Measurements from ENCODE around the gene NAALADL2. TPM values are rescaled to one million over a fixed set of nuclear protein-coding genes. Genes with fewer than 3 reads are reported as not detected.
"Not testable (repeated sequence)": the region's sequence is repeated elsewhere in the genome, so short reads cannot be mapped to it uniquely, and the experiment has no call there.

NAALADL2 gene
- total RNA-seq, 6 donors from 2014 or later = 4.4 to 12.6 (median 6.3) TPM

DNA sequence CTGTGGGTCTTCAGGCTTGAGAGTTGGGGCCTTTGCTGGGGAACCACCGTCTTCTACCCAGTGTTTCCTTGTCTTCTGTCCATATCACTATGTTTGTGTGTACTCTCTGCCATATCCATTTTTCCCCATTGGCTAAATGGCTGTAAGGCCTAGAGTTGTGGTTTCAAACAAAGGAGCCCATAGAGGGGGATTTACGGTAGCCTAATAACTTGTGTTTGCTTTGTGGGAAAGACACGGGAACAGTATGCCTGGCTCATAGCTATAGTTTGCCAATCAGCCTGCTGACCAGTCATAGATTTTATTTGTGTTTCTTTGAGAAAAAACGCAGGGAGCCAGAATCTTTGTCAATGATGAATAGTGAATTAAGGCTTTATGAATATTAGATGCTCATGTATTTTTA lies 554.8 kb downstream of the NAALADL2 start:
- H3K36me3 ChIP-seq = no peaks in the 10 kb centered on the region
- no peaks in the 10 kb centered on the region for H3K9me3 ChIP-seq
- no peak for ATAC-seq (ENCODE audit: low FRiP score in 2 of 2)
- H3K4me1 ChIP-seq = no peaks in the 10 kb centered on the region
- H3K4me3 ChIP-seq = no peak overlapping the region
- TF ChIP-seq, protein P1, sequence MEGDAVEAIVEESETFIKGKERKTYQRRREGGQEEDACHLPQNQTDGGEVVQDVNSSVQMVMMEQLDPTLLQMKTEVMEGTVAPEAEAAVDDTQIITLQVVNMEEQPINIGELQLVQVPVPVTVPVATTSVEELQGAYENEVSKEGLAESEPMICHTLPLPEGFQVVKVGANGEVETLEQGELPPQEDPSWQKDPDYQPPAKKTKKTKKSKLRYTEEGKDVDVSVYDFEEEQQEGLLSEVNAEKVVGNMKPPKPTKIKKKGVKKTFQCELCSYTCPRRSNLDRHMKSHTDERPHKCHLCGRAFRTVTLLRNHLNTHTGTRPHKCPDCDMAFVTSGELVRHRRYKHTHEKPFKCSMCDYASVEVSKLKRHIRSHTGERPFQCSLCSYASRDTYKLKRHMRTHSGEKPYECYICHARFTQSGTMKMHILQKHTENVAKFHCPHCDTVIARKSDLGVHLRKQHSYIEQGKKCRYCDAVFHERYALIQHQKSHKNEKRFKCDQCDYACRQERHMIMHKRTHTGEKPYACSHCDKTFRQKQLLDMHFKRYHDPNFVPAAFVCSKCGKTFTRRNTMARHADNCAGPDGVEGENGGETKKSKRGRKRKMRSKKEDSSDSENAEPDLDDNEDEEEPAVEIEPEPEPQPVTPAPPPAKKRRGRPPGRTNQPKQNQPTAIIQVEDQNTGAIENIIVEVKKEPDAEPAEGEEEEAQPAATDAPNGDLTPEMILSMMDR (IDR thresholded peaks at IDR 0.05) = no peak
- no peak for TF ChIP-seq EP300 (IDR thresholded peaks at IDR 0.05)
- no peak for TF ChIP-seq POLR2AphosphoS5 (IDR thresholded peaks at IDR 0.05)
- no peak for TF ChIP-seq POLR2A (IDR thresholded peaks at IDR 0.05)
- H3K27ac ChIP-seq = no peak overlapping the region
- no peaks in the 10 kb centered on the region for H3K27me3 ChIP-seq
- WGBS, 2 donors = 92 to 93% methylated on average over 4 of the region's 4 CpGs
- no peak for DNase-seq

DNA sequence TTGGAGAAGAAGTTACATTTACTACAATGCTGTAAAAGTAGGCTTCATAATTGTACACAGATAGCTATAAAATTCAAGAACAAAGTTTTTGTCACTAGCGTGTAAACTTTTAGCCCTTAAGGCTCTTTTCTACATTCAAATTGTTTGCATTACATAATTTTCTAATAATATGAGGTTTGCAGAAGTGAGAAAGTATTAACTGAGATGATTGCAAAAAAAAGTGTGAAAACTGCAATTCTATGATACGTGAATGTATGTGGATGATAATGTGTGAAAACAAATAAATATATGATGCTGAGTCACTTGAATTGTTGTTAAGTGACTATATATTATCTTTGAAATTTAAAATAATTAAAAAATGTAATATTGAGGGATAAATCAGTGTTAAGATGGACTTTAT lies 557.5 kb downstream of the NAALADL2 start:
- Histone ChIP-seq H3K27ac (no peak overlapping the region), H3K9me3 (no peaks in the 10 kb centered on the region), H3K36me3 (no peaks in the 10 kb centered on the region), H3K27me3 (no peaks in the 10 kb centered on the region), H3K4me3 (no peak overlapping the region), H3K4me1 (no peaks in the 10 kb centered on the region)
- DNase-seq = no peak
- ATAC-seq (ENCODE audit: low FRiP score in 2 of 2) = no peak
- TF ChIP-seq POLR2A (IDR thresholded peaks at IDR 0.05) (no peak), POLR2AphosphoS5 (IDR thresholded peaks at IDR 0.05) (no peak), EP300 (IDR thresholded peaks at IDR 0.05) (no peak)
- TF ChIP-seq, protein P1 (IDR thresholded peaks at IDR 0.05) = no peak
- 95 to 96% methylated on average over 2 of the region's 2 CpGs for WGBS, 2 donors

DNA sequence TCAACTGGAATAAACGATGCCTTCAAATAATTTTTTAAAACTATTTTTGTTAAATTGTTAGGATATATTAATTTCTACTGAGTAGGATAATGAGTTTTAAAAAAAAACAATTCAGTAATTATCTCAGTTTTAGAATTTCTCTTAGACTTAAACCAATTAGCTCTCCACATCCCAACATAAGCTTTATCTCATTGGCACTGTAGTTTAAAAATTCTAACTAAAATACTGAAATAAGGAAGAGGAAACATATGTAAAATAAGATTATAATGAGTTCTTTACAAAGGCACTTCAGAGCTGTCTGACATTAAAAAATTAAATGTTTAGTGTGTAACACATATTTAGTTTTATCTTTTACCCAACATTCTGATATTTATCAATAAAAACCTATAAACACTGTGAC lies 558.3 kb downstream of the NAALADL2 start:
- 83 to 91% methylated on average over 1 of the region's 1 CpG for WGBS, 2 donors
- no peaks in the 10 kb centered on the region for H3K27me3 ChIP-seq
- H3K27ac ChIP-seq = no peak overlapping the region
- DNase-seq (no peak), ATAC-seq (ENCODE audit: low FRiP score in 2 of 2) (no peak)
- H3K36me3 ChIP-seq = no peaks in the 10 kb centered on the region
- H3K4me1 ChIP-seq = no peaks in the 10 kb centered on the region
- H3K9me3 ChIP-seq = no peaks in the 10 kb centered on the region
- no peak for TF ChIP-seq POLR2A (IDR thresholded peaks at IDR 0.05)
- no peak for TF ChIP-seq POLR2AphosphoS5 (IDR thresholded peaks at IDR 0.05)
- no peak for TF ChIP-seq EP300 (IDR thresholded peaks at IDR 0.05)
- TF ChIP-seq, protein P1 (IDR thresholded peaks at IDR 0.05) = no peak
- no peak overlapping the region for H3K4me3 ChIP-seq

DNA sequence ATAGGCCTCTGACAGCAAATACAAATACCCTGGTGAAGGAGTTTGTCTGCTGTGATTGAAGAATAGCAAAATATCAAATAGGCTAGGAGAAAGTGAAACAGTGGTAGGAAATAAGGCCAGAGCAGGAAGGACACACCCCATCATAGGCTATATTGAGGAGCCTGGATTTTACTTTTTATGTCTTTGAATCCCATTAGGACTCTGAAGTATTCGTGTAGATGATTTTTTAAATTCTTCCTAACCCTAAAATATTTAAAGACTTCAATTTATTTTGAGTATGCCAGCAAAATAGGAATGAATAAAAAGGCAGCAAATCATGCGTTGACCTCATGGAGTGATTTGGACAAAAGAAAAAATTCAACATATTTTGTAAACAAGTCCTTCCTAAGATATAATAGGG lies 562.8 kb downstream of the NAALADL2 start:
- no peak for ATAC-seq (ENCODE audit: low FRiP score in 2 of 2)
- no peak for TF ChIP-seq POLR2AphosphoS5 (IDR thresholded peaks at IDR 0.05)
- no peak for TF ChIP-seq EP300 (IDR thresholded peaks at IDR 0.05)
- TF ChIP-seq, protein P1 (IDR thresholded peaks at IDR 0.05) = no peak
- no peak for TF ChIP-seq POLR2A (IDR thresholded peaks at IDR 0.05)
- no peak overlapping the region for H3K27ac ChIP-seq
- no peak overlapping the region for H3K4me3 ChIP-seq
- DNase-seq = no peak
- H3K36me3 ChIP-seq = no peaks in the 10 kb centered on the region
- H3K9me3 ChIP-seq = no peaks in the 10 kb centered on the region
- no peaks in the 10 kb centered on the region for H3K27me3 ChIP-seq
- WGBS, 2 donors = 56 to 61% methylated on average over 2 of the region's 2 CpGs
- no peaks in the 10 kb centered on the region for H3K4me1 ChIP-seq

DNA sequence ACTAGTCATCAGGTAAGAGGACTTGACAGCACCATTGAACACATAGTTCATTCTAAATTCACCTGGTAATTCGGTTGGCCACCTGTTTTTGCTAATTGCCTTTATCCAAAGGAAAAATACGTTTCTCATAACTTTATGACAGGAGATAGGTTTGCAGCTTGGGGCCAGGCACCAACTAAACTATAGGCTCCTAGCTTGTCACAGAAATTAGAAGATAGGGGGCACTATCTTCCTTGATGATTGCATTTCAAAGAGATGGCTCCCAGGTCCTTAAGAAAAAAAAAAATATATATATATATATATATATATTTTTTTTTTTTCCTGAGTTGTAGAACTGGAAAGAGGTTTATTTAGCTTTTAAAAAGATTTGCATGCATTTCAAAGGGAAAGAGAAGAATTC lies 563.6 kb downstream of the NAALADL2 start:
- Histone ChIP-seq H3K27ac (no peak overlapping the region), H3K36me3 (no peaks in the 10 kb centered on the region), H3K4me3 (no peak overlapping the region), H3K4me1 (no peaks in the 10 kb centered on the region), H3K27me3 (no peaks in the 10 kb centered on the region), H3K9me3 (no peaks in the 10 kb centered on the region)
- TF ChIP-seq EP300 (IDR thresholded peaks at IDR 0.05) (no peak), POLR2A (IDR thresholded peaks at IDR 0.05) (no peak), POLR2AphosphoS5 (IDR thresholded peaks at IDR 0.05) (no peak)
- TF ChIP-seq, protein P1 (IDR thresholded peaks at IDR 0.05) = no peak
- DNase-seq (no peak), ATAC-seq (ENCODE audit: low FRiP score in 2 of 2) (no peak)
- WGBS, 2 donors = 78 to 94% methylated on average over 2 of the region's 2 CpGs

DNA sequence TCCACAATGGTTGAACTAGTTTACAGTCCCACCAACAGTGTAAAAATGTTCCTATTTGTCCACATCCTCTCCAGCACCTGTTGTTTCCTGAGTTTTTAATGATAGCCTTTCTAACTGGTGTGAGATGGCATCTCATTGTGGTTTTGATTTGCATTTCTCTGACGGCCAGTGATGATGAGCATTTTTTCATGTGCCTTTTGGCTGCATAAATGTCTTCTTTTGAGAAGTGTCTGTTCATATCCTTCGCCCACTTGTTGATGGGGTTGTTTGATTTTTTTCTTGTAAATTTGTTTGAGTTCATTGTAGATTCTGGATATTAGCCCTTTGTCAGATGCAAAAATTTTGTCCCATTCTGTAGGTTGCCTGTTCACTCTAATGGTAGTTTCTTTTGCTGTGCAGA lies 564.7 kb downstream of the NAALADL2 start:
- H3K9me3 ChIP-seq; DNase-seq; H3K4me1 ChIP-seq; H3K4me3 ChIP-seq; H3K36me3 ChIP-seq; ATAC-seq (ENCODE audit: low FRiP score in 2 of 2); H3K27ac ChIP-seq; H3K27me3 ChIP-seq: not testable (repeated sequence)
- 71 to 77% methylated on average over 2 of the region's 2 CpGs for WGBS, 2 donors

Data from upper lobe of left lung (tissue), 6 donors.